Skin epidermis (tissue), 12 donors: Measurements from ENCODE around the gene ZFP64.
"Not testable (repeated sequence)": the region's sequence is repeated elsewhere in the genome, so short reads cannot be mapped to it uniquely, and the experiment has no call there.

ENCODE experiments used
- H3K27ac ChIP-seq, 21 experiments: fragments of 200-600 bp; sonication (generic) in 11 of 21; one replicate each; pipeline ENCODE4 v1.5.0; 2020; ENCODE audit warnings: mild to moderate bottlenecking in 3 of 21, inconsistent platforms in 2 of 21, moderate library complexity in 2 of 21
- H3K4me3 ChIP-seq, 7 experiments: fragments of 200-600 bp; sonication (generic) in 2 of 7; one replicate each; pipeline ENCODE4 v1.5.0; 2020; ENCODE audit warnings: inconsistent platforms in 2 of 7, mild to moderate bottlenecking in 2 of 7, moderate library complexity in 1 of 7

Gene ZFP64

GRCh38 chr20:52191132-52191915 is at the start of gene ZFP64:
Gene ZFP64, minus strand, starts transcription at chr20:52191779. Its CDS starts 143 bp downstream, at chr20:52191636.
- Histone ChIP-seq H3K4me3 (peak within 1 kb of the TSS; percentile 63 to 97 (median 91)), H3K27ac (peak within 1 kb of the TSS; percentile 75 to 99 (median 92))

GRCh38 chr20:52240802-52241201 is 49.2 kb upstream of the ZFP64 start:
- no peak overlapping the region for H3K4me3 ChIP-seq

GRCh38 chr20:52239102-52239501 is 47.5 kb upstream of the ZFP64 start:
- H3K4me3 ChIP-seq: no peak overlapping the region

More at GRCh38 chr20:52240802-52241201, 49.2 kb upstream of the ZFP64 start:
- H3K27ac ChIP-seq: no peak overlapping the region

GRCh38 chr20:52236292-52236691 is 44.7 kb upstream of the ZFP64 start:
- Histone ChIP-seq H3K4me3 (no peak overlapping the region), H3K27ac (no peak overlapping the region)

More at GRCh38 chr20:52239102-52239501, 47.5 kb upstream of the ZFP64 start:
- no peak overlapping the region for H3K27ac ChIP-seq

- Histone ChIP-seq H3K27ac (no peak overlapping the region), H3K4me3 (no peak overlapping the region)
These were observed 43.5 kb upstream of the ZFP64 start for GRCh38 chr20:52235129-52235528.

GRCh38 chr20:52234302-52235045 is 42.9 kb upstream of the ZFP64 start:
- H3K27ac ChIP-seq: no peak overlapping the region
- no peak overlapping the region for H3K4me3 ChIP-seq

- Histone ChIP-seq H3K4me3 (no peak overlapping the region), H3K27ac (no peak overlapping the region)
These were observed 39.7 kb upstream of the ZFP64 start for GRCh38 chr20:52231230-52231746.

- H3K27ac ChIP-seq: no peak overlapping the region
- H3K4me3 ChIP-seq: no peak overlapping the region
These were observed 38.8 kb upstream of the ZFP64 start for GRCh38 chr20:52230409-52230808.

GRCh38 chr20:52229346-52229745 is 37.8 kb upstream of the ZFP64 start:
- not testable (repeated sequence) for H3K27ac ChIP-seq, H3K4me3 ChIP-seq

GRCh38 chr20:52226370-52226769 is 34.8 kb upstream of the ZFP64 start:
- H3K27ac ChIP-seq: no peak overlapping the region

GRCh38 chr20:52224920-52225319 is 33.3 kb upstream of the ZFP64 start:
- no peak overlapping the region for H3K4me3 ChIP-seq
- no peak overlapping the region for H3K27ac ChIP-seq

More at GRCh38 chr20:52226370-52226769, 34.8 kb upstream of the ZFP64 start:
- H3K4me3 ChIP-seq: no peak overlapping the region

GRCh38 chr20:52221362-52221761 is 29.8 kb upstream of the ZFP64 start:
- H3K4me3 ChIP-seq, H3K27ac ChIP-seq: not testable (repeated sequence)

- not testable (repeated sequence) for H3K4me3 ChIP-seq, H3K27ac ChIP-seq
These were observed 29.3 kb upstream of the ZFP64 start for GRCh38 chr20:52220891-52221290.

- no peak overlapping the region for H3K4me3 ChIP-seq
- no peak overlapping the region for H3K27ac ChIP-seq
These were observed 27.9 kb upstream of the ZFP64 start for GRCh38 chr20:52219441-52219840.

- H3K4me3 ChIP-seq: no peak overlapping the region
These were observed 26.3 kb upstream of the ZFP64 start for GRCh38 chr20:52217689-52218395.

GRCh38 chr20:52213995-52214394 is 22.4 kb upstream of the ZFP64 start:
- Histone ChIP-seq H3K27ac (no peak overlapping the region), H3K4me3 (no peak overlapping the region)

More at GRCh38 chr20:52217689-52218395, 26.3 kb upstream of the ZFP64 start:
- no peak overlapping the region for H3K27ac ChIP-seq

- no peak overlapping the region for H3K4me3 ChIP-seq
- H3K27ac ChIP-seq: no peak overlapping the region
These were observed 21.4 kb upstream of the ZFP64 start for GRCh38 chr20:52212943-52213342.

- Histone ChIP-seq H3K4me3 (no peak overlapping the region), H3K27ac (no peak overlapping the region)
These were observed 18.7 kb upstream of the ZFP64 start for GRCh38 chr20:52210037-52210990.

GRCh38 chr20:52209154-52209571 is 17.6 kb upstream of the ZFP64 start:
- Histone ChIP-seq H3K4me3 (no peak overlapping the region), H3K27ac (no peak overlapping the region)
